Adipose tissue (tissue), 3 donors: ENCODE measurements around the gene BCL10. TPM values are rescaled to one million over a fixed set of nuclear protein-coding genes. Genes with fewer than 3 reads are reported as not detected.

Experiments
- H3K27ac ChIP-seq: one replicate; pipeline ENCODE4 v1.5.1; 2013; ENCODE audit warnings: low read depth, low read length
- WGBS, 3 donors: extraction: QIAGEN DNeasy Blood & Tissue Kit; methylation state at CpG; one replicate each; pipeline ENCODE4 v1.1.7; 2013; 5-methylcytosine and 5-hydroxymethylcytosine counted together
- polyA plus RNA-seq, 3 donors: library from polyadenylated mRNA; stranded (reverse); fragments of 200-250 nt; gene quantifications; one replicate each; pipeline ENCODE4 v1.2.3, GENCODE V29; 2013
- donor health status: healthy with polysubstance abuse.
- donor health status: Bipolar disorder and iron deficiency.
- donor health status: healthy.

Gene BCL10
- polyA plus RNA-seq, 3 donors, result 4.1 to 10.7 (median 7.9) TPM

- H3K27ac ChIP-seq, result no peak overlapping the region
- WGBS, 3 donors, result 88 to 98% (median 92%) methylated on average over 4 of the region's 4 CpGs
These were observed 29.8 kb upstream of the BCL10 start for GRCh38 chr1:85306236-85306635.

- H3K27ac ChIP-seq, result no peak overlapping the region
- 61 to 86% (median 61%) methylated on average over 4 of the region's 4 CpGs for WGBS, 3 donors
These were observed 27.2 kb upstream of the BCL10 start for GRCh38 chr1:85303440-85304162.

- H3K27ac ChIP-seq, result no peak overlapping the region
These were observed 23.7 kb upstream of the BCL10 start for GRCh38 chr1:85300140-85300539.

GRCh38 chr1:85297855-85298629, 21.6 kb upstream of the BCL10 start:
- WGBS, 3 donors, result 31 to 54% (median 37%) methylated on average over 11 of the region's 11 CpGs
- H3K27ac ChIP-seq, result no peak overlapping the region

More at GRCh38 chr1:85300140-85300539, 23.7 kb upstream of the BCL10 start:
- whole genome bisulfite sequencing, 3 donors, result 77 to 93% (median 83%) methylated on average over 3 of the region's 3 CpGs

GRCh38 chr1:85297538-85297854, 21.1 kb upstream of the BCL10 start:
- WGBS, 3 donors, result 5 to 48% (median 45%) methylated on average over 1 of the region's 1 CpG

GRCh38 chr1:85296980-85297379, 20.5 kb upstream of the BCL10 start:
- no peak overlapping the region for H3K27ac ChIP-seq
- 60 to 72% (median 63%) methylated on average over 1 of the region's 1 CpG for WGBS, 3 donors

More at GRCh38 chr1:85297538-85297854, 21.1 kb upstream of the BCL10 start:
- H3K27ac ChIP-seq, result no peak overlapping the region

GRCh38 chr1:85295654-85296053, 19.2 kb upstream of the BCL10 start:
- WGBS, 3 donors, result 70 to 87% (median 78%) methylated on average over 4 of the region's 4 CpGs

GRCh38 chr1:85295006-85295431, 18.6 kb upstream of the BCL10 start:
- WGBS, 3 donors, result 45 to 59% (median 48%) methylated on average over 3 of the region's 3 CpGs
- no peak overlapping the region for H3K27ac ChIP-seq

More at GRCh38 chr1:85295654-85296053, 19.2 kb upstream of the BCL10 start:
- no peak overlapping the region for H3K27ac ChIP-seq

GRCh38 chr1:85290826-85291225, 14.4 kb upstream of the BCL10 start:
- 97 to 100% (median 100%) methylated on average over 2 of the region's 2 CpGs for WGBS, 3 donors
- no peak overlapping the region for H3K27ac ChIP-seq

- no peak overlapping the region for H3K27ac ChIP-seq
- WGBS, 3 donors, result 77 to 86% (median 80%) methylated on average over 4 of the region's 4 CpGs
These were observed 13.5 kb upstream of the BCL10 start for GRCh38 chr1:85289848-85290335.

GRCh38 chr1:85289207-85289847, 12.9 kb upstream of the BCL10 start:
- 87 to 96% (median 88%) methylated on average over 9 of the region's 9 CpGs for WGBS, 3 donors
- no peak overlapping the region for H3K27ac ChIP-seq

- 92 to 94% (median 94%) methylated on average over 2 of the region's 2 CpGs for WGBS, 3 donors
These were observed 7.8 kb upstream of the BCL10 start for GRCh38 chr1:85284202-85284601.

GRCh38 chr1:85283475-85284199, 7.2 kb upstream of the BCL10 start:
- WGBS, 3 donors, result 59 to 88% (median 86%) methylated on average over 11 of the region's 11 CpGs
- H3K27ac ChIP-seq, result no peak overlapping the region

More at GRCh38 chr1:85284202-85284601, 7.8 kb upstream of the BCL10 start:
- H3K27ac ChIP-seq, result no peak overlapping the region

- H3K27ac ChIP-seq, result no peak overlapping the region
- WGBS, 3 donors, result 88 to 96% (median 93%) methylated on average over 1 of the region's 1 CpG
These were observed 6.0 kb upstream of the BCL10 start for GRCh38 chr1:85282424-85282823.

- WGBS, 3 donors, result 49 to 69% (median 54%) methylated on average over 4 of the region's 4 CpGs
These were observed 4.2 kb upstream of the BCL10 start for GRCh38 chr1:85280636-85281035.

GRCh38 chr1:85279458-85280080, 3.1 kb upstream of the BCL10 start:
- H3K27ac ChIP-seq, result no peak overlapping the region
- 72 to 79% (median 76%) methylated on average over 10 of the region's 10 CpGs for WGBS, 3 donors

More at GRCh38 chr1:85280636-85281035, 4.2 kb upstream of the BCL10 start:
- no peak overlapping the region for H3K27ac ChIP-seq

GRCh38 chr1:85278853-85279314, 2.5 kb upstream of the BCL10 start:
- WGBS, 3 donors, result 8 to 9% (median 9%) methylated on average over 2 of the region's 2 CpGs

GRCh38 chr1:85277802-85278201, 1.4 kb upstream of the BCL10 start:
- H3K27ac ChIP-seq, result no peak overlapping the region
- WGBS, 3 donors, result 87 to 90% (median 88%) methylated on average over 4 of the region's 4 CpGs

More at GRCh38 chr1:85278853-85279314, 2.5 kb upstream of the BCL10 start:
- no peak overlapping the region for H3K27ac ChIP-seq
